Esophagus squamous epithelium (tissue), 5 donors: Measurements from ENCODE around the gene AATK. TPM values are rescaled to one million over a fixed set of nuclear protein-coding genes. Genes with fewer than 3 reads are reported as not detected.
"Not testable (repeated sequence)": the region's sequence is repeated elsewhere in the genome, so short reads cannot be mapped to it uniquely, and the experiment has no call there.

Source experiments
- DNase-seq: peaks from one replicate; lab custom pipeline; 2025; lab: John Stamatoyannopoulos, UW
- H3K27ac ChIP-seq, 4 donors: fragments of 200-600 bp; sonication (generic); one replicate each; pipeline ENCODE4 v1.5.1; 2016 to 2019; ENCODE audit warnings: mild to moderate bottlenecking in 1 of 4
- H3K27me3 ChIP-seq, 4 donors: fragments of 200-600 bp; sonication (generic); 1 replicate in 3 of 4; 2 replicates in 1 of 4; pipeline versions ENCODE4 v1.5.1 to v1.6.0; 2017 to 2021; ENCODE audit warnings: antibody characterized with exemption in 1 of 4
- H3K36me3 ChIP-seq, 3 donors: fragments of 200-600 bp; sonication (generic); one replicate each; pipeline ENCODE4 v1.5.1; 2016 to 2019
- H3K4me1 ChIP-seq, 3 donors: fragments of 200-600 bp; sonication (generic); one replicate each; pipeline ENCODE4 v1.5.1; 2017 to 2019
- H3K4me3 ChIP-seq, 4 donors: fragments of 200-600 bp; sonication (generic); 1 replicate in 3 of 4; 2 replicates in 1 of 4; pipeline ENCODE4 v1.5.1; 2016 to 2019; ENCODE audit warnings: mild to moderate bottlenecking in 2 of 4, moderate library complexity in 1 of 4
- H3K9me3 ChIP-seq, 3 donors: fragments of 200-600 bp; sonication (generic); one replicate each; pipeline ENCODE4 v1.5.1; 2016 to 2019
- CTCF ChIP-seq, 6 experiments: fragments of 450-650 bp in 4 of 6; fragments of 200-600 bp in 2 of 6; sonication (generic) in 2 of 6; IDR thresholded peaks; one replicate each; pipeline ENCODE4 v1.5.1; 2016 to 2019; ENCODE audit warnings: antibody characterized with exemption in 6 of 6, mild to moderate bottlenecking in 4 of 6, moderate library complexity in 4 of 6
- POLR2A ChIP-seq, 4 donors: fragments of 450-650 bp; IDR thresholded peaks; one replicate each; pipeline ENCODE4 v1.6.1; 2017; ENCODE audit warnings: antibody characterized with exemption in 4 of 4, mild to moderate bottlenecking in 4 of 4, moderate library complexity in 3 of 4
- WGBS, 2 donors: methylation state at CpG; one replicate each; pipeline ENCODE4 v1.1.5; 2018; 5-methylcytosine and 5-hydroxymethylcytosine counted together
- intact Hi-C: fragments of 100-400 bp; cut with DNase I; formaldehyde crosslinking; loops from one replicate; pipeline ENCODE4 v1.15.0; 2022
- total RNA-seq, 4 donors: library from RNA; depleted of rRNA; stranded (reverse); fragments of >200 nt; gene quantifications; one replicate each; pipeline ENCODE4 v1.1.0, GENCODE V29; 2016
- donor health status: DM: yes; HTN: yes; CAD: no.

The AATK gene
- total RNA-seq, 4 donors from 2014 or later, result 0.57 to 1.5 (median 0.70) TPM; not detected in 1

GRCh38 chr17:81151278-81151677, 14.7 kb downstream of the AATK start:
- DNase-seq, result no peak
- Histone ChIP-seq H3K36me3 (no peaks in the 10 kb centered on the region), H3K4me1 (no peaks in the 10 kb centered on the region), H3K27me3 (peaks cover 0 to 38% (median 0%) of the 10 kb centered on the region in 4 donors), H3K27ac (peak overlapping the region in 1 of 4 donors; percentile 46), H3K4me3 (no peak overlapping the region), H3K9me3 (no peaks in the 10 kb centered on the region)
- TF ChIP-seq POLR2A (IDR thresholded peaks at IDR 0.05), result no peak
- TF ChIP-seq CTCF (IDR thresholded peaks at IDR 0.05), result no peak
- intact Hi-C loops, result no loop called here
- WGBS, 2 donors, result 58% methylated on average over 9 of the region's 13 CpGs; no CpG with 5 or more reads in 1 of the 2 donors

DNA sequence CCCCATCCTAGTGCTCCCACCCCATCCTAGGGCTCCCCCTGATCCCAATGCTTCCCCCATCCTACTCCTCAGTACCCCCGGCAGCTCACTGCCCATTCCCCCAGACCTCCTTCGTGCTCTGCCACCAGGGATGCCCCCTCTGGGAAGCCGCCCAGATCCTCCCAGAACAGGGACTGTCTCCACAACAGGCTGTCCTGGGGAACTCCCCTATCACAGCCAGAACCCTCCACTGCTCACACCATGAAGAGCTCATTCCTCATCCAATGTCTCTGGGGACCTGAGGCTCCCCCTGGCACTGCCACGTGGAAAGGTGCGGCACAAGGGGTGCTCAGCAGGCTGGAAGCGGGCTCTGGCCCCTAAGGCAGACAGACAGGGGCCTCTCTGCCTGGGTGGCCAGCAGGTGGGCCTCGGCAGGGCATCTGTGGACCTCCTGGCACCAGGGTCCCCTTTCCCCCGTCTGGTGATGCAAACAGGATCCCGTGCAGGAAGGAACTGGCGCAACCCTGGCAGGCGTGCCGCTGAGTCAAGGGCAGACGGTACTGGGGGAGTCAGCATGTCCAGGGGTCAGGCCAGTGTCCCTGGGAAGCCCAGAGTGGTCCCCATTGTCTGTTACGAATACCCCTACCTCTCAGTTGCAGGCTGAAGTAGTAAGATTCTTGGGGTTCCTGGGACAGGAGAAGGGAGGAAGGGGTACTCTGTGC, 15.5 kb downstream of the AATK start:
- WGBS, 2 donors, result 63 to 100% methylated on average over 1 to 4 of the region's 14 CpGs
- Histone ChIP-seq H3K9me3 (no peaks in the 10 kb centered on the region), H3K4me1 (no peaks in the 10 kb centered on the region), H3K27me3 (peaks cover 0 to 38% (median 0%) of the 10 kb centered on the region in 4 donors), H3K36me3 (no peaks in the 10 kb centered on the region), H3K27ac (peak overlapping the region in 1 of 4 donors; percentile 46), H3K4me3 (no peak overlapping the region)
- intact Hi-C loops, result no loop called here
- no peak for DNase-seq
- no peak for TF ChIP-seq CTCF (IDR thresholded peaks at IDR 0.05)
- TF ChIP-seq POLR2A (IDR thresholded peaks at IDR 0.05), result no peak

GRCh38 chr17:81148986-81149533, 17.0 kb downstream of the AATK start:
- 62 to 63% methylated on average over 5 to 11 of the region's 14 CpGs for WGBS, 2 donors
- H3K27me3 ChIP-seq, result peaks cover 0 to 40% (median 0%) of the 10 kb centered on the region in 4 donors
- no peaks in the 10 kb centered on the region for H3K36me3 ChIP-seq
- no peak overlapping the region for H3K4me3 ChIP-seq
- H3K27ac ChIP-seq, result no peak overlapping the region
- TF ChIP-seq POLR2A (IDR thresholded peaks at IDR 0.05) (no peak), CTCF (IDR thresholded peaks at IDR 0.05) (no peak)
- intact Hi-C loops, result no loop called here
- DNase-seq, result no peak
- no peaks in the 10 kb centered on the region for H3K4me1 ChIP-seq
- H3K9me3 ChIP-seq, result no peaks in the 10 kb centered on the region

DNA sequence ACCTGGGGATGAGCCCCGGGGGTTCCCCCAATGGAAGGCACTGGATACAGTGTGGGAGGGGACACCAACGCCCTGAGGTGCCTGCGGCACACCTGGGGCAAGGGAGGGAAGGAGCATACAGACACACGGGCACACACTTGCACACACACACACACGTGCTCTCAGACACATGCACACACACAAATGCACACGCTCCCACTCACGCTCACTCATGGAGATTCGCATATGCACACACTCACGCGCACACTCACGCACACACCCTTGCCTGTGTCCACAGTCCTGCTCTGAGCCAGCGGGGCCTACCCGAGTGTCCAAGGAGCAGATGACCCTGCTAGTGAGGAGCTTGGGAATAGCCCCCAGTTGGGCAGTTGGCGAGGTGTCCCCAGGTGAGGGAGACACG, 17.4 kb downstream of the AATK start:
- no peak for TF ChIP-seq POLR2A (IDR thresholded peaks at IDR 0.05)
- TF ChIP-seq CTCF (IDR thresholded peaks at IDR 0.05), result no peak
- DNase-seq, result no peak
- Histone ChIP-seq H3K4me3 (no peak overlapping the region), H3K27ac (no peak overlapping the region), H3K9me3 (no peaks in the 10 kb centered on the region), H3K4me1 (no peaks in the 10 kb centered on the region), H3K36me3 (no peaks in the 10 kb centered on the region), H3K27me3 (peaks cover 0 to 45% (median 0%) of the 10 kb centered on the region in 4 donors)
- intact Hi-C loops, result no loop called here
- 73 to 76% methylated on average over 7 to 10 of the region's 15 CpGs for WGBS, 2 donors

DNA sequence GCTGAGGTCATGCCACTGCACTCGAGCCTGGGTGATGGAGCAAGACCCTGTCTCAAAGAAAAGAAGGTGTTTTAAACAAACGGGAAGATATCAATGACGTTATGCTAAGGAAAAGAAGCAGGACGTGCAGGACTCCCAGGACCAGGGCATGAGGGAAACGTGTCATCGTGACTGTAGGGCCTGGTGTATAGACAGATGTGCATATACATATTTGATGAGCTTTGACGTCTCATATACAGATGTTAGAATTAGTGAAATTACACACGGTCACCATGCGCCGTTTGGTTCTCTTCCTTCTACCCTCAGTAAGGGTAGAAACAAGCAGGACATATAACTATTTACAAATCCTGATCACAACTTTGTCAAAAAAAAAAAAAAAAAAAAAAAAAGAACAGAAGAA, 18.3 kb downstream of the AATK start:
- peaks cover 5 to 6% (median 5%) of the 10 kb centered on the region in 3 donors for H3K4me1 ChIP-seq
- H3K36me3 ChIP-seq, result no peaks in the 10 kb centered on the region
- intact Hi-C loops, result no loop called here
- TF ChIP-seq POLR2A (IDR thresholded peaks at IDR 0.05) (no peak), CTCF (IDR thresholded peaks at IDR 0.05) (no peak)
- DNase-seq, result no peak
- H3K27me3 ChIP-seq, result peaks cover 0 to 53% (median 0%) of the 10 kb centered on the region in 4 donors
- no peaks in the 10 kb centered on the region for H3K9me3 ChIP-seq
- H3K27ac ChIP-seq, result no peak overlapping the region
- H3K4me3 ChIP-seq, result no peak overlapping the region
- 46 to 77% methylated on average over 10 of the region's 10 CpGs for WGBS, 2 donors

DNA sequence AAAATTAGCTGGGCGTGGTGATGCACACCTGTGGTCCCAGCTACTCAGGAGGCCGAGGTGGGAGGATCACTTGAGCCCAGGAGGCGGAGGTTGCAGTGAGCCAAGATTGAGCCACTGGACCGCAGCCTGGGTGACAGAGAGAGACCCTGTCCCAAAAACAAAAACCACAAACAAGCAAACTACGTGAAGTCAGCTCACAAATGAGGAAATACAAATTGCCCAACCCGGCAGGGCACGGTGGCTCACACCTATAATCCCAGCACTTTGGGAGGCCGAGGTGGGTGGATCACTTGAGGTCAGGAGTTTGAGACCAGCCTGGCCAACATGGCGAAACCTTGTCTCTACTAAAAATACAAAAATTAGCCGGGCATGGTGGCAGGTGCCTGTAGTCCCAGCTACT, 19.8 kb downstream of the AATK start:
- 56 to 58% methylated on average over 8 to 10 of the region's 10 CpGs for WGBS, 2 donors
- intact Hi-C loops, H3K36me3 ChIP-seq, H3K9me3 ChIP-seq, H3K4me3 ChIP-seq, DNase-seq, H3K27ac ChIP-seq: not testable (repeated sequence)
- H3K4me1 ChIP-seq, result peaks cover 7 to 11% (median 8%) of the 10 kb centered on the region in 3 donors
- H3K27me3 ChIP-seq, result peaks cover 0 to 40% (median 0%) of the 10 kb centered on the region in 4 donors
